Bronchial epithelial cell (primary cell): ENCODE results near the gene FAM118B. TPM values are rescaled to one million over a fixed set of nuclear protein-coding genes. Genes with fewer than 3 reads are reported as not detected.

Source experiments
- DNase-seq: peaks from one replicate; pipeline ENCODE4 v3.0.0-alpha.2; 2010; ENCODE audit warnings: low read depth
- FAIRE-seq: peaks from 2 replicates; lab custom pipeline; 2011; peaks lifted over from hg19 to GRCh38; lab: Jason Lieb, UNC
- H3K27me3 ChIP-seq: 2 replicates; pipeline ENCODE4 v1.5.1; 2011; ENCODE audit warnings: low read length; ENCODE audit not compliant: control insufficient read depth, insufficient read depth
- H3K36me3 ChIP-seq: 2 replicates; pipeline ENCODE4 v1.5.1; 2011; ENCODE audit warnings: low read length; ENCODE audit not compliant: control insufficient read depth, insufficient read depth
- H3K4me3 ChIP-seq: 2 replicates; pipeline ENCODE4 v1.5.1; 2011; ENCODE audit warnings: mild to moderate bottlenecking, low read depth, low read length, control low read depth
- CTCF ChIP-seq: IDR thresholded peaks from 2 replicates; pipeline ENCODE4 v1.5.1; 2011; ENCODE audit warnings: mild to moderate bottlenecking, moderate library complexity, low read length, control low read depth, inconsistent platforms; ENCODE audit not compliant: insufficient read depth, severe bottlenecking
- total RNA-seq: library from RNA; depleted of rRNA; stranded (reverse); fragments of >200 nt; gene quantifications from 2 replicates; pipeline ENCODE4 v1.2.1, GENCODE V29; 2014

The FAM118B gene
- total RNA-seq, 1 donor from 2014 or later: 15.8 TPM

- FAIRE-seq: no peak
Observed at GRCh38 chr11:126182787-126183445, 28.7 kb upstream of the FAM118B start.

GRCh38 chr11:126185259-126186024, 26.1 kb upstream of the FAM118B start:
- Histone ChIP-seq H3K27me3 (no peaks in the 10 kb centered on the region), H3K4me3 (no peak overlapping the region), H3K36me3 (peaks cover 1% of the 10 kb centered on the region)
- TF ChIP-seq CTCF: no peak
- DNase-seq: no peak
- FAIRE-seq: no peak

More at GRCh38 chr11:126182787-126183445, 28.7 kb upstream of the FAM118B start:
- no peak for DNase-seq
- no peak for TF ChIP-seq CTCF
- H3K27me3 ChIP-seq: no peaks in the 10 kb centered on the region
- H3K36me3 ChIP-seq: no peaks in the 10 kb centered on the region
- H3K4me3 ChIP-seq: no peak overlapping the region

- Histone ChIP-seq H3K27me3 (no peaks in the 10 kb centered on the region), H3K4me3 (no peak overlapping the region), H3K36me3 (peaks cover 1% of the 10 kb centered on the region)
- TF ChIP-seq CTCF: no peak
- FAIRE-seq (no peak), DNase-seq (no peak)
Observed at GRCh38 chr11:126186025-126186698, 25.4 kb upstream of the FAM118B start.

- H3K27me3 ChIP-seq: no peaks in the 10 kb centered on the region
- no peak for TF ChIP-seq CTCF
- DNase-seq (no peak), FAIRE-seq (no peak)
- H3K4me3 ChIP-seq: no peak overlapping the region
- H3K36me3 ChIP-seq: peaks cover 1% of the 10 kb centered on the region
Observed at GRCh38 chr11:126186708-126187529, 24.7 kb upstream of the FAM118B start.

GRCh38 chr11:126188332-126189108, 23.1 kb upstream of the FAM118B start:
- DNase-seq (no peak), FAIRE-seq (no peak)
- no peak for TF ChIP-seq CTCF
- Histone ChIP-seq H3K36me3 (peaks cover 4% of the 10 kb centered on the region), H3K27me3 (no peaks in the 10 kb centered on the region), H3K4me3 (no peak overlapping the region)
